Thymus (tissue), 11 donors: ENCODE results near the gene SOS2. TPM values are rescaled to one million over a fixed set of nuclear protein-coding genes. Genes with fewer than 3 reads are reported as not detected.

ENCODE experiments used
- DNase-seq, 9 donors: peaks; one replicate each; pipeline ENCODE4 v3.0.0-alpha.2; 2013; ENCODE audit warnings: low spot score in 9 of 9, low read depth in 6 of 9, missing footprints in 1 of 9
- H3K27ac ChIP-seq, 2 donors: one replicate each; pipeline ENCODE4 v1.5.1; 2013; ENCODE audit warnings: control low read depth in 1 of 2, low read depth in 1 of 2, low read length in 1 of 2, mild to moderate bottlenecking in 1 of 2, moderate library complexity in 1 of 2
- H3K27me3 ChIP-seq, 2 donors: one replicate each; pipeline ENCODE4 v1.5.1; 2013; ENCODE audit warnings: low read length in 1 of 2; ENCODE audit not compliant: control insufficient read depth in 2 of 2, insufficient read depth in 1 of 2
- H3K36me3 ChIP-seq, 2 donors: one replicate each; pipeline ENCODE4 v1.5.1; 2013; ENCODE audit warnings: low read length in 1 of 2, mild to moderate bottlenecking in 1 of 2, moderate library complexity in 1 of 2; ENCODE audit not compliant: control insufficient read depth in 2 of 2, insufficient read depth in 2 of 2
- H3K4me1 ChIP-seq, 2 donors: one replicate each; pipeline ENCODE4 v1.5.1; 2013; ENCODE audit warnings: low read length in 2 of 2; ENCODE audit not compliant: control insufficient read depth in 2 of 2, insufficient read depth in 2 of 2
- H3K4me3 ChIP-seq, 2 donors: one replicate each; pipeline ENCODE4 v1.5.1; 2013; ENCODE audit warnings: low read length in 2 of 2, control low read depth in 1 of 2, mild to moderate bottlenecking in 1 of 2
- H3K9me3 ChIP-seq, 2 donors: one replicate each; pipeline ENCODE4 v1.5.1; 2013; ENCODE audit warnings: low read length in 1 of 2, mild to moderate bottlenecking in 1 of 2; ENCODE audit not compliant: control insufficient read depth in 2 of 2, insufficient read depth in 1 of 2
- WGBS: extraction: QIAGEN DNeasy Blood & Tissue Kit; methylation state at CpG from one replicate; pipeline ENCODE4 v1.1.7; 2013; 5-methylcytosine and 5-hydroxymethylcytosine counted together
- polyA plus RNA-seq: library from polyadenylated mRNA; stranded (reverse); fragments of 200-250 nt; gene quantifications from one replicate; pipeline ENCODE4 v1.2.3, GENCODE V29; 2013
- total RNA-seq: library from RNA; stranded (reverse); fragments of 120-200 nt; gene quantifications from one replicate; pipeline ENCODE4 v1.2.4, GENCODE V29; 2013
- donor health status: healthy.

Gene SOS2
- total and polyA plus RNA-seq, 2 donors = 11.5 to 15.4 TPM

DNA sequence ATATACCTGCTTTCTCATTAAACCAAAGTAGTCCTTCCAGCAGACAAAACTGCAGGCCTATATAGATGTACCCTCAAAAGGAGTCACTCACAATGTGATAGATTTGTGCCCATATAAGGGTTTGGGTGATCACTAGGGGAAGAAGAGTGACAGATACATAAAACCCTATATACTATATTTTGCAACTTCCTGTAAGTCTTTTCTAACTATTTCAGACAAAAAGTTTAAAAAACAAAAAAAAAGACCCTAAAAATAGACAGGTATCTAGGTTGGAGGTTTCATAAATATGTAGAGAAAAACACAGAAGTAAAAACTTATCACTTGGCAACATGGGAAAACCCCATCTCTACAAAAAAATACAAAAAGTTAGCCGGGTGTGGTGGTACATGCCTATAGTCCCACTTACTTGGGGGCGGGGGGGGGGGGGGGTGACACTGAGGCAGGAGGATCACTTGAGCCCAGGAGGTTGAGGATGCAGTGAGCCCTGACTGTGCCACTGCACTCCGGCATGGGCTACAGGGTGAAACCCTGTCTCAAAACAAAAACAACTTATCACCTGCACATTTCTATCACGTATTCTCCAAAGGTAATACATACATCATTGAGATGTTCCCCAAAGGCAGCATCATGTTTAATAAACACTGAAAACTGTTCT lies 117.9 kb downstream of the SOS2 start:
- no peak for DNase-seq
- no peak overlapping the region for H3K27ac ChIP-seq
- H3K27me3 ChIP-seq = no peaks in the 10 kb centered on the region
- H3K4me1 ChIP-seq = peaks cover 5 to 8% of the 10 kb centered on the region in 2 donors
- no peaks in the 10 kb centered on the region for H3K9me3 ChIP-seq
- H3K36me3 ChIP-seq = peaks cover 16 to 53% of the 10 kb centered on the region in 2 donors
- WGBS = 84% methylated on average over 4 of the region's 4 CpGs
- no peak overlapping the region for H3K4me3 ChIP-seq

DNA sequence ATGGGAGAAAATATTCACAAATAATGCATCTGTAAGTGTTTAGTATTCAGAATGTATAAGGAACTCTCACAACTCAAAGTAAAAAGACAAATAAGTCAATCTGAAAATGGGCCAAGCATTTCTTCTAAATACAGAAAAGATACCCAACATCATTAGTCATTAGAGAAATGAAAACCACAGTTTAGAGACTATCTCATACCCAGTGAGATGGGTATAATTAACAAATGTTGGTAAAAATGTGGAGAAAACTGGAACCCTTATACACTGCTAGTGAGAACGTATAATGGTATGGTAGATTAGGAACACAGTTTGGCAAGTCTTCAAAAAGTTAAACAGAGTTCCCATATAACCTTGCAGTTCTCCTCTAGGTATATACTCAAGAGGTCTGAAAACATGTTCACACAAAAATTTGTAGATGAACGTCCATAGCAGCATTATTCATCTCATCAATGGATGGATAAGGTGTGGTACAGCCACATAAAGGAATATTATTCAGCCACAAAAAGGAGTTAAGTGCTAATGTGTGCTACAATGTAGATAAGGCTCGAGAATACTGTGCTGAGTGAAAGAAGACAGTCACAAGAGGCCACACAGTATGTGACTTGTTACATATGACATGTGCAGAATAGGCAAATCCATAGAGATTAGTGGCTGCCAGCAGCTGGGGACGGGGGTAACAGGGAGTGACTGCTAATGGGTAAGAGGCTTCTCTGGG lies 120.9 kb downstream of the SOS2 start:
- no peak overlapping the region for H3K27ac ChIP-seq
- no peak overlapping the region for H3K4me3 ChIP-seq
- H3K4me1 ChIP-seq = peaks cover under 1 to 8% of the 10 kb centered on the region in 2 donors
- no peaks in the 10 kb centered on the region for H3K27me3 ChIP-seq
- WGBS = 96% methylated on average over 4 of the region's 4 CpGs
- H3K36me3 ChIP-seq = peaks cover 16 to 60% of the 10 kb centered on the region in 2 donors
- no peaks in the 10 kb centered on the region for H3K9me3 ChIP-seq
- no peak for DNase-seq

DNA sequence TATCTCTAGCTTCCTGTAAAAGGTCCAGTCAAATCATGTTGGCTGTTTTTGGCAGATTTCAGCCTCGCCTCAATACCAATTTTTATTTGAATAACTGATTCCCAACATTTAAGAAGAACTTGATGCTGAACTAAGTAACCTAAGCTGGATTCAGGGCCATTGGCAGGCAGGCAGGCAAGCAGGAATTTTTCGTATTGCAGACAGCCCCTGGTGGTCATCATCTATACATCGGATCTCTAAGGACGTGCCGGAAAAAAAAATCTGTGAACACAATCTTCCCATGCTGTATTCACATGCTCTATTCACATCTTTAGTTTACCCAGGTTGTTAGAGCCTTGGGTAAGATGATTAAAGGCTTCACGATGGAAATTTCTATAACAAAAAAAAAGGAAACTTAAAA lies 122.0 kb downstream of the SOS2 start:
- Histone ChIP-seq H3K4me3 (no peak overlapping the region), H3K36me3 (peaks cover 12 to 56% of the 10 kb centered on the region in 2 donors), H3K27ac (no peak overlapping the region), H3K9me3 (no peaks in the 10 kb centered on the region), H3K27me3 (no peaks in the 10 kb centered on the region), H3K4me1 (peaks cover 0 to under 1% of the 10 kb centered on the region in 2 donors)
- 96% methylated on average over 6 of the region's 6 CpGs for whole genome bisulfite sequencing
- DNase-seq = no peak

- H3K36me3 ChIP-seq = peaks cover 9 to 45% of the 10 kb centered on the region in 2 donors
- WGBS = 97% methylated on average over 2 of the region's 2 CpGs
- no peak for DNase-seq
These were observed 123.5 kb downstream of the SOS2 start for GRCh38 chr14:50107850-50108249.

DNA sequence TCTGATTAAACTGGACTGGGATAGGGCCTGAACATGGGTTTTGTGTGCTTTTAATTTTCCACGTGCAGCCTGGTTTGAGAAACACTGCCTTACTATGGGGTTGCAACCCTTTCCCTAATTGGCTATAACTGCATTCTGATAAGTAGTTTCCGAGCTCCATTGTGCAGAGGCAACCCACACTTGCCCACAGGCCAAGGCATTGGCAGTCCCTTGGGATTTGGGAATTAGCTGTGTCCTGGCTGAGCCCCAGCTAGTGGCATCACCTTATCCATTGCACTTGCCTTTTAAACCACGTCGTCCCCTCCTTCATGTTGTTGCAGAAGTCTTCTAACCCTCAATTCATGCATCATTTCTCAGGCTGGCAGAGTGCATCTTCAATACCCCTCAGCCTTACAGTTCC lies 125.2 kb downstream of the SOS2 start:
- WGBS = 97% methylated on average over 4 of the region's 4 CpGs
- DNase-seq = no peak
- H3K36me3 ChIP-seq = peaks cover 6 to 30% of the 10 kb centered on the region in 2 donors
- H3K9me3 ChIP-seq = no peaks in the 10 kb centered on the region
- no peak overlapping the region for H3K27ac ChIP-seq
- H3K27me3 ChIP-seq = no peaks in the 10 kb centered on the region
- H3K4me1 ChIP-seq = peaks cover 0 to 4% of the 10 kb centered on the region in 2 donors
- no peak overlapping the region for H3K4me3 ChIP-seq

More at GRCh38 chr14:50107850-50108249, 123.5 kb downstream of the SOS2 start:
- no peak overlapping the region for H3K4me3 ChIP-seq
- H3K27me3 ChIP-seq = no peaks in the 10 kb centered on the region
- H3K27ac ChIP-seq = peak overlapping the region in 1 of 2 donors; percentile 9
- H3K4me1 ChIP-seq = peaks cover 0 to 4% of the 10 kb centered on the region in 2 donors
- no peaks in the 10 kb centered on the region for H3K9me3 ChIP-seq

GRCh38 chr14:50103558-50103957 lies 127.8 kb downstream of the SOS2 start:
- Histone ChIP-seq H3K9me3 (no peaks in the 10 kb centered on the region), H3K36me3 (peaks cover 3 to 10% of the 10 kb centered on the region in 2 donors), H3K27ac (no peak overlapping the region), H3K4me3 (no peak overlapping the region), H3K27me3 (no peaks in the 10 kb centered on the region), H3K4me1 (peaks cover 0 to 4% of the 10 kb centered on the region in 2 donors)
- 97% methylated on average over 6 of the region's 6 CpGs for WGBS
- DNase-seq = no peak

- 97% methylated on average over 7 of the region's 7 CpGs for WGBS
- no peak for DNase-seq
- H3K4me3 ChIP-seq = no peak overlapping the region
- no peaks in the 10 kb centered on the region for H3K9me3 ChIP-seq
- H3K4me1 ChIP-seq = peaks cover 4 to 10% of the 10 kb centered on the region in 2 donors
- no peak overlapping the region for H3K27ac ChIP-seq
- H3K27me3 ChIP-seq = no peaks in the 10 kb centered on the region
- H3K36me3 ChIP-seq = no peaks in the 10 kb centered on the region
These were observed 130.0 kb downstream of the SOS2 start for GRCh38 chr14:50101417-50101816.

DNA sequence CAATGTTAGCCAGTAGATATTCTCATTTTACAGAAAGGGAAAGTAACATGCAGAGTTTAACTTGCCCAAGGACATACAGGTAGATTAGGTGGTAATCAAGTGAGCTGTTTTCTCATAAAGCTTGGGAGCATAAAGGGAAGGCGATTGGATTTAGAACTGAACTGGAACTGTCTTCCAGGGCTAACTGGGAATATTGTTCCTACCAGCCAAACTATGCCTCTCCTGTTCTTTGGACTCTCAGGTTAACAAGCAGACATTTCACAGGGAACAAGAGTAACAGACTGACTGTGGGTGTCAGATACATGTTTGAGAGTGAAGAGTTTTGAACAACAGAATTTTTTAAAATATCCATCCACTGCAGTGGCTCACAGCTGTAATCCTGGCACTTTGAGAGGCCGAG lies 130.6 kb downstream of the SOS2 start:
- Histone ChIP-seq H3K9me3 (no peaks in the 10 kb centered on the region), H3K4me3 (no peak overlapping the region), H3K36me3 (no peaks in the 10 kb centered on the region), H3K4me1 (peaks cover 8 to 15% of the 10 kb centered on the region in 2 donors), H3K27me3 (no peaks in the 10 kb centered on the region), H3K27ac (no peak overlapping the region)
- no peak for DNase-seq
- WGBS = 95% methylated on average over 2 of the region's 2 CpGs

- peaks cover 14 to 22% of the 10 kb centered on the region in 2 donors for H3K4me1 ChIP-seq
- no peak overlapping the region for H3K27ac ChIP-seq
- H3K27me3 ChIP-seq = no peaks in the 10 kb centered on the region
- no peaks in the 10 kb centered on the region for H3K36me3 ChIP-seq
- H3K9me3 ChIP-seq = no peaks in the 10 kb centered on the region
- no peak overlapping the region for H3K4me3 ChIP-seq
- DNase-seq = no peak
- WGBS = 95% methylated on average over 4 of the region's 4 CpGs
These were observed 132.0 kb downstream of the SOS2 start for GRCh38 chr14:50099335-50099734.
